CD1c-positive myeloid dendritic cell (primary cell): ENCODE data around the gene LAMC3.

Experiments
- DNase-seq: peaks from one replicate; pipeline ENCODE4 v3.0.0-alpha.2; 2016; ENCODE audit errors: extremely low spot score

Gene LAMC3

DNA sequence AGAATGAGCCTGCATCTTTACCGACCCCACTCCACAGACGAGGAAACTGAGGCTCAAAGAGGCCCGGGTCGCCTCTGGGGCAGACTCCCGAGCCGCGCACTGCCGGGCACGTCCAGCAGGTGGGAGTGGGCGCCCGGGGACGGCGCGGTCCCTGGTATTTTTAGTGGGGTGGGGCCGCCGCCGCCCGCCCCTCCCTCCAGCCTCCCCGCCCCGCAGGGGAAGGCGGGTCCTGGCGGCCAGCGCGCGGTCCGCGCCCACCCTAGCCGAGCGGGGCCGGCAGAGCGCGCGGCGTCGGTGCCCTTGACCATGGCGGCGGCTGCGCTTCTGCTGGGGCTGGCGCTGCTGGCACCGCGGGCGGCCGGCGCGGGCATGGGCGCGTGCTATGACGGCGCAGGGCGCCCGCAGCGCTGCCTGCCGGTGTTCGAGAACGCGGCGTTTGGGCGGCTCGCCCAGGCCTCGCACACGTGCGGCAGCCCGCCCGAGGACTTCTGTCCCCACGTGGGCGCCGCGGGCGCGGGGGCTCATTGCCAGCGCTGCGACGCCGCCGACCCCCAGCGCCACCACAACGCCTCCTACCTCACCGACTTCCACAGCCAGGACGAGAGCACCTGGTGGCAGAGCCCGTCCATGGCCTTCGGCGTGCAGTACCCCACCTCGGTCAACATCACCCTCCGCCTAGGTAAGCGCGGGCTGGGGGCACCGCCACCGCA, at the start of gene LAMC3:
Gene LAMC3, plus strand, starts transcription at position 266 of the 710 bp plus-strand sequence. Its CDS starts 41 bp downstream, at position 307.
- no peak for DNase-seq

- DNase-seq = no peak
These were observed 49.1 kb upstream of the LAMC3 start for GRCh38 chr9:130959809-130960334.

DNA sequence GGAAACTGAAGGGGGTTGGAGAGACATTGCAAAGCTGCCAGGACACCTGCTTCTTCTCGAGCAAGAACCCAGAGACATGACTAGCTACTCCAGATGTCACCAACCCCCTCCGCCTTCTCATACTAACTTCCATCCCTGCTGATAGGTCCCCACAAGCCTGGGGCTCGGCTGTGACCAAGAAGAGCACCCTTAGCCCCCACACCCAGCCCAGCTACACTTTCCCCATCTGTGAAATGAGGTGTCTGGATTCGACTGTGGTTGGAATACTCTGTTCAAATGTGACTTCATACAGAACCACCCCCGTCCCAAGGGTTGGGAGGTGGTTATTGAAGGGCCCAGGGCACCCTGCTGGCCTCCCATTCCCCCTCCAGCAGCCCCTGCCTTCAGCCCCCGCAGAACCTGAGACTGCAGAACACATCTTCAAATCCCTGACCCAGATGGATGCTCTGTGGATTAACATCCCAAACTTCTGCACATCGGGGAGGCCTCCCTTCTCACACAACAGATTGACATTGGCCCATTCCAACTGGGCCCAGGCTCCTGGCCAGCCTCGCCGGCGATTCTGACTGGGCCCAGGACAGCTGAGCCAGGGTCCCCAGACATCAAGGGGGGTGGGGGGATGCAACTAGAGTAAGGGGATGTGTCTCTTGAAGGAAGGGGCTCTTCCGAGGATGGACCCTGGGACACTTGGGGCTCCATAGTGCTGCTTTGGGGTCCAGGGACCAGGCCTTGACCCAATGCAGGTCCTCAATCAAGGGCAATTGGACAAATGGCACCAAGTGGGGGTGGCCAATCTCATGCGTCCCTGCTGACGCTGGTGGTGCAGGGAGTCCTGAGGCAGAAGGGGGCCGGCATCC, 48.2 kb upstream of the LAMC3 start:
- DNase-seq = no peak

GRCh38 chr9:130961511-130962300, 47.3 kb upstream of the LAMC3 start:
- DNase-seq = no peak

- DNase-seq = no peak
These were observed 46.3 kb upstream of the LAMC3 start for GRCh38 chr9:130962418-130963316.

GRCh38 chr9:130963337-130963908, 45.6 kb upstream of the LAMC3 start:
- no peak for DNase-seq

DNA sequence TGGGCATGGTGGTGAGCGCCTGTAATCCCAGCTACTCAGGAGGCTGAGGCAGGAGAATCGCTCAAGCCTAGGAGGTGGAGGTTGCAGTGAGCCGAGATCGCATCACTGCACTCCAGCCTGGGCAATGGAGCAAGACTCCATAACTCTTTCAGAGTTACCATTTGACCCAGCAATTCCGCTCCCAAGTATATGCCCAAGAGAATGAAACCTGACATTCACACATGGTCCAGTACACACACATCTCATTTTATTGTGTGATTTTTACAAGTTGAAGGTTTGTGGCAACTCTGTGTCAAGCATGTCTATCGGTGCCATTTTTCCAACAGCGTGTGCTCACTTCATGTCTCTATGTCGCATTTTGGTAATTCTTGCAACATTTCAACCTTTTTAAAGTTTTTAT, 45.1 kb upstream of the LAMC3 start:
- no peak for DNase-seq

- DNase-seq = no peak
These were observed 43.3 kb upstream of the LAMC3 start for GRCh38 chr9:130965680-130966079.

DNA sequence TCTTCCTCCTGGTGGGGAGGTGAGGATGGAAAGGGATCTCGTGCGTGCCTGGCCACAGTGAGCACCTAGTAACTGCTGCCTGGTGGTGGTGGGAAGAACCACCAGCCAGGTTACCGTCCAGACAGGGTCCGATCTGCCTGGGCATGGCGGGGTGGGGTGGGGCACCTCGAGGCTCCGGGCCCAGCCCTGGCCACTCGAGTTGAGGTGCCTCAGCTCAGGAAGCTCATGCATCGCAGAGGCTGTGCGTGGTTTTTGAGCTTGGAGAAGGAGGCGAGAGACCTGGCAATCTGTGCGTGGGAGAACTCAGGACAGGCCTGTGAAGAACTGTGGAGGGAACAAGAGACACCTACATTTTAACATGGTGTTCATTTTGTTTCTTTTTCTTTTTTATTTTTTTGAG, 38.9 kb upstream of the LAMC3 start:
- DNase-seq = no peak

DNA sequence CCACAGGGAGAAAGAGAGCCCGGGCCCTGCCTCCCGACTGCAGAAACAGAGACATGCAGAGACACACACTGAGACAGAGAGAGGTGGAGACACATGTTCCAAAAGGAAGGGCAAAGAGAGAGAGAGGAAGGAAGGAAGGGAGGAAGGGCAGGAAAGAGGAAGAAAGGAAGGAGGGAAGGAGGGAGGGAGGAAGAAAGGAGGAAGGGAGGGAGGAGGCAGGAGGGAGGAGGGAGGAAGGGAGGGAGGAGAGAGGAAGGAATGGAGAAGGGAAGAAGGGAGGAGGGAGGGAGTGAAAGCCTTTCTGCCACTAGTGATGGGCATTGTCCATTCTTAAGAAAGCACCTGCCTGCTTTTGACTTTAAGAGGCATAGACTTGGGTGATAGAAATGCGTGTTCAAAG, 38.1 kb upstream of the LAMC3 start:
- no peak for DNase-seq

- DNase-seq = no peak
These were observed 37.6 kb upstream of the LAMC3 start for GRCh38 chr9:130971294-130971849.

DNA sequence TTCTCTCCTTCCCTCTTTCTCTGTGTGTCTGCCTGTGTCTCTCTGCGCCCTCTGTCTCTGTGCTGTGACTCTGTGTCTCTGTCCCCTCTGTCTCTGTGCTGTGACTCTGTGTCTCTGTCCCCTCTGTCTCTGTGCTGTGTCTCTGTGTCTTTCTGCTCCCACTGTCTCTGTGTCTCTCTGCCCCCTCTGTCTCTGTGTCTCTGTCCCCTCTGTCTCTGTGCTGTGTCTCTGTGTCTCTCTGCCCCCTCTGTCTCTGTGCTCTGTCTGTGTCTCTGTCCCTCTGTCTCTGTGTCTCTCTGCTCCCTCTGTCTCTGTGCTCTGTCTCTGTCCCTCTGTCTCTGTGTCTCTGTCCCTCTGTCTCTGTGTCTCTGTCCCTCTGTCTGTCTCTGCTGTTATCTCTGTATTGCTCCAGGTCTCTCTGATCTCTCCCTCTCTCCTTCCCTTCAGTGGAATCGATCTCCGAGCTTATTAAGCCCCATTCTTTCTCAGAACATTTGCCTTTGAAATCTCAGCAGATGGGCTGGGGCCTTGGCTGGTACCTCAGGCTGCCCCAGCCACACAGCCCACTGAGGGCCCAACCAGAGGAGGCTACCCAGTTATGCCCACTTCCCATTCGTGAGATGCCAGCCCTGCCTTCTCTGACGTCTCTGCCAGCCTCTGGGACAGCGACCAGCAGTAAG, 36.6 kb upstream of the LAMC3 start:
- DNase-seq = no peak

GRCh38 chr9:130972957-130973685, 35.9 kb upstream of the LAMC3 start:
- DNase-seq = no peak

DNA sequence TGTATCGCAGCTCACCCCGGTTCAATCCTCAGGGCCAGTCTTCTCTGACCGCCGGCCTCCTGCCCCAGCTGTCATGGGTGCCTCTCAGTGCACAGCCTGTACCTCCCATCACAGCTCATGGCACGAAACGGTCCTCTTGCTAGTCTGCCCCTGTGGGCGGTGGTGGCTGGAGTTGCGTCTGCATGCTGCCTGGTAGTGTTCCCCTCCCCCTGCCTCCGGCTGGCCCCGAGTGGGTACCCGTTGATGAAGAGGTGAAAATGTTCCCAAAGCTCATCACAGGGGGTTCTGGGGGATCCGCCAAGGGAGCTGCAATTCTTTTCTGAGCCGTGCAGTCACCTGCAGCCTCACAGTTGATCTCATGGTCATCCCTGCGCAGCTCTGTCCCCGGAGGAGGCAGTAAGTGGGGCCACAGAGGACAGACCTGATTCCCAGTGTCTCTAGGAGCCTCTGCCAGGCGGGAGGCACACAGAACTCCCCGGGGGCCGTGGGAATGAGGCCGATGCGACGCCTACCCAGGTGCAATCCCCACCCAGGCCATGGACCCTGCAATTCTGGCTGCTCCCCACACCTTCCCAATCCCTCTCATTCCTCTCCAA, 35.2 kb upstream of the LAMC3 start:
- DNase-seq = no peak

DNA sequence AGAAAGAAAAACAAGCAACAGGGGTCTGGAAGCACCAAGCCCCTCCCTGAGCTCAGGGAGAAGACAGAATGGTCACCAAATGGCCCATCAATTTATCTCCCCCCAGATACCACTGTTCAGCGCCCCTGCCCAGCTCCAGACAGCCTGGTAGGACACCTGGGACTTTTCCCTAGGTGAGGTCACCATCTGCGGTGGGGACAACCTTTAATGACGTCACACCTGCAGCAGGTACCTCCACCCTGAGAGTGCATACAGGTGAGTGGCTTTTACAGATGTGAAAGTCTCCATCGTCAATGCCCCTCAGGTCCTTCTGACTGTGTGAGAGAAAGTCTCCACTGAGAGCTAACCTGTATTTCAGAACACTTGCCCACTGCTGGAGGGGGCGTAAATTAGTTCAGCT, 34.3 kb upstream of the LAMC3 start:
- DNase-seq = no peak

DNA sequence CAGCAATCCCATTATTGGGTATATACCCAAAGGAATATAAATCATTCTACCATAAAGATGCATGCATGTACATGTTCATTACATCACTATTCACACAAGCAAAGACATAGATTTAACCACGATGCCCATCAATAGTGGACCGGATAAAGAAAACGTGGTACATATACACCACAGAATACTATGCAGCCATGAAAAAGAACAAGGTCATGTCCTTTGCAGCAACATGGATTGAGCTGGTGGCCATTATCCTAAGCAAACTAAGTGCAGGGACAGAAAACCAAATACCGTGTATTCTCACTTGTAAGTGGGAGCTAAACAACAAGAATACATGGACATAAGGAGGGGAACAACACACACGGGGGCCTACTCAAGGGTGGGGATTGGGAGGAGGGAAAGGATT, 33.8 kb upstream of the LAMC3 start:
- DNase-seq = no peak

- DNase-seq = no peak
These were observed 32.8 kb upstream of the LAMC3 start for GRCh38 chr9:130975932-130976841.

GRCh38 chr9:130977811-130978221, 31.2 kb upstream of the LAMC3 start:
- no peak for DNase-seq
